ENCODE measurements around the gene FOXP1. TPM values are rescaled to one million over a fixed set of nuclear protein-coding genes. Genes with fewer than 3 reads are reported as not detected.

The FOXP1 gene
- total and polyA plus RNA-seq, 2 of the 8 experiments (the other 6 are each of a cell fraction or from before 2014, with no cell fraction given), result 13.9 to 25.4 TPM

- Histone ChIP-seq H2BK120ac (replicated peaks; ENCODE audit: low read depth, low read length) (no peak overlapping the region), H3K36me3 (ENCODE audit: control insufficient read depth in 2 of 4, insufficient read depth in 4 of 4, low read length in 3 of 4) (no peaks in the 10 kb centered on the region), H3K4me3 (ENCODE audit: extremely low read depth in 1 of 4, insufficient read depth in 2 of 4, low read depth in 3 of 4, low read length in 4 of 4) (no peak overlapping the region), H3K14ac (ENCODE audit: insufficient read length) (no peak overlapping the region), H2BK20ac (ENCODE audit: low read length) (no peak overlapping the region), H3K4ac (replicated peaks; ENCODE audit: insufficient read length, low read depth, low read length) (no peak overlapping the region), H3K56ac (replicated peaks; ENCODE audit: insufficient read length, low read depth, low read length) (no peak overlapping the region), H4K8ac (ENCODE audit: extremely low read depth, insufficient read depth, low read length) (no peak overlapping the region), H3K9me3 (ENCODE audit: insufficient read depth in 2 of 2, low read depth in 1 of 2, low read length in 1 of 2) (no peaks in the 10 kb centered on the region), H3K4me2 (ENCODE audit: insufficient read depth in 1 of 2, low read depth in 2 of 2, low read length in 2 of 2) (no peak overlapping the region), H2BK12ac (ENCODE audit: low read depth, low read length) (no peak overlapping the region), H2AFZ (ENCODE audit: low read length) (no peak overlapping the region), H2BK15ac (ENCODE audit: low read length) (no peak overlapping the region), H2AK5ac (ENCODE audit: low read depth, low read length) (no peak overlapping the region), H3K23ac (ENCODE audit: insufficient read length) (no peak overlapping the region), H4K5ac (ENCODE audit: insufficient read length, low read depth, low read length) (no peak overlapping the region), H3K9ac (replicated peaks in 1 of 4; ENCODE audit: extremely low read depth in 1 of 4, low read depth in 3 of 4, low read length in 3 of 4) (no peak overlapping the region), H3K79me1 (ENCODE audit: low read depth, low read length) (no peaks in the 10 kb centered on the region), H3K27ac (ENCODE audit: low read depth, low read length) (no peak overlapping the region), H4K20me1 (replicated peaks in 1 of 2; ENCODE audit: control insufficient read depth in 1 of 2, insufficient read depth in 2 of 2, low read length in 2 of 2) (no peaks in the 10 kb centered on the region), H4K91ac (replicated peaks; ENCODE audit: insufficient read length, low read length) (no peak overlapping the region), H3K27me3 (replicated peaks in 1 of 4; ENCODE audit: control insufficient read depth in 3 of 4, extremely low read depth in 1 of 4, insufficient read depth in 3 of 4, low read length in 3 of 4) (peaks cover 0 to 1% (median 0%) of the 10 kb centered on the region in 4 experiments; a peak in 1 of 7 replicates), H3K79me2 (ENCODE audit: control insufficient read depth in 1 of 2, insufficient read depth in 2 of 2, low read length in 2 of 2) (0 out of 4 replicates have a peak, but pooled peaks cover 0 to 2% of the 10 kb centered on the region in 2 experiments), H3K4me1 (replicated peaks in 1 of 4; ENCODE audit: control insufficient read depth in 3 of 4, insufficient read depth in 4 of 4, low read length in 3 of 4) (peaks cover 0 to 16% (median 6%) of the 10 kb centered on the region in 4 experiments; a peak in 5 of 7 replicates), H3K23me2 (ENCODE audit: low read depth, low read length) (no peaks in the 10 kb centered on the region), H3K18ac (ENCODE audit: extremely low read depth, low read length) (no peak overlapping the region), H2BK5ac (ENCODE audit: low read depth, low read length) (no peak overlapping the region)
- no peak for TF ChIP-seq RAD21 (IDR thresholded peaks at IDR 0.05 in 1 of 2, conservative IDR thresholded peaks at IDR 0.05 in 1 of 2; ENCODE audit: low read depth in 2 of 2, low read length in 2 of 2)
- no peak for TF ChIP-seq CHD1 (IDR thresholded peaks at IDR 0.05; ENCODE audit: low read depth, low read length)
- TF ChIP-seq GABPA (IDR thresholded peaks at IDR 0.05; ENCODE audit: borderline replicate concordance, insufficient read depth, low read length), result no peak
- TF ChIP-seq TCF12 (IDR thresholded peaks at IDR 0.05; ENCODE audit: low read depth, low read length), result no peak
- TF ChIP-seq SIN3A (conservative IDR thresholded peaks at IDR 0.05 in 1 of 2, IDR thresholded peaks at IDR 0.05 in 1 of 2; ENCODE audit: low read depth in 1 of 2, low read length in 2 of 2), result no peak
- TF ChIP-seq, protein P1, sequence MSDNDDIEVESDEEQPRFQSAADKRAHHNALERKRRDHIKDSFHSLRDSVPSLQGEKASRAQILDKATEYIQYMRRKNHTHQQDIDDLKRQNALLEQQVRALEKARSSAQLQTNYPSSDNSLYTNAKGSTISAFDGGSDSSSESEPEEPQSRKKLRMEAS (IDR thresholded peaks at IDR 0.05), result no peak
- no peak for TF ChIP-seq SRF (IDR thresholded peaks at IDR 0.05; ENCODE audit: low read depth, low read length)
- no peak for TF ChIP-seq USF2 (IDR thresholded peaks at IDR 0.05; ENCODE audit: low read length)
- ChIA-PET CTCF (ENCODE audit: partially characterized antibody) (interaction anchor here (0.8 to 1.3 kb wide), 3 partner anchors 10 to 430 kb away, joined by 3 to 4 read pairs (median 3); no protein-coding TSS in a partner anchor), POLR2A (ENCODE audit: partially characterized antibody) (no interaction called here)
- no peak for FAIRE-seq
- DNase-seq (ENCODE audit: low read depth in 1 of 2, low spot score in 2 of 2), result no peak
- WGBS, 2 experiments (ENCODE audit: extremely low coverage in 1 of 2, insufficient coverage in 1 of 2, insufficient read length in 1 of 2, insufficient replicate concordance in 2 of 2, low coverage in 1 of 2, low lambda C conversion rate in 2 of 2, missing lambda C conversion rate in 1 of 2), result 92 to 100% methylated on average over 1 to 4 of the region's 4 CpGs
These were observed 502.9 kb downstream of the FOXP1 start for GRCh38 chr3:71080517-71081083.

Data from H1 (cell line).